ENCODE data around the gene TPM1.

- no peak for TF ChIP-seq EZH2 (IDR thresholded peaks at IDR 0.05; ENCODE audit: borderline replicate concordance)
- TF ChIP-seq CTCF (IDR thresholded peaks at IDR 0.05; ENCODE audit: poor library complexity), result no peak
Observed at GRCh38 chr15:63020759-63021430, 21.7 kb upstream of the TPM1 start.
